Measurements from ENCODE around the gene SCGB1D1.
A peak's percentile ranks its signal among the peaks of the same experiment; 100 is the strongest.

SCGB1D1 gene

DNA sequence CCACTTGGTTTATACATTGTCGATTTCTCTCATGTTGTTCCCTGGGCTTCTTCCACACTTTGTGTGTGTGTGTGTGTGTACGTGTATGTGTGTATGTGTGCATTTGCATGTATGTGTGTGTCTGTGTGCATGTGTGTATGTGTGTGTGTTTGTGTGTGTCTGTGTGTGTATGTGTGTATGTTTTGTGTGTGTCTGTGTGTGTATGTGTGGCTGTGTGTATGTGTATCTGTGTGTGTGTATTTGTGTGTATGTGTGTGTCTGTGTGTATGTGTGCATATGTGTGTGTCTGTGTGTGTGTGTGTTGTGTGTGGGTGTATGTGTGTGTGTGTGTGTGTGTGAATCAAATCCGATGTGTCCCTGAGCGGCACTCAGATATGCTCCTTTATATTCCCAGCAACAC, 47.5 kb downstream of the SCGB1D1 start:
- DNase-seq = no peak

DNA sequence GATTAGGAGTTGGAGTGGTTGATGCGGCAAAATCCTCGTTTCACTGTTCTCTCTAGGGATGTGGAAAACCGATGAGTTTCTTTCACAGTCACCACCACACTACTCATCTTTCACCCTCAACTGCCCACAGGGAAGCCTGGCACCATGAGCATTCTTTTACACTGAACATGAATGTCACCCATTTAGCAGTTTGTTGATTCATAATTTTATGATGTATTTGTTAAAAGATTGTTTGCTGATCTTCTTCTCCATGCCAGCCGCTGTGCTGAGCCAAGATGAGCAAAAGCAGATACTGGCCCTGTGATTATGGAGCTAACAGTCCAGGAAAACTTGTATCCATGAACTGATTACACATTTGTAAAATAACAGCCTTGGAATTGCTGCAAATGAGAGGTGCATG, 48.1 kb downstream of the SCGB1D1 start:
- DNase-seq = no peak

DNA sequence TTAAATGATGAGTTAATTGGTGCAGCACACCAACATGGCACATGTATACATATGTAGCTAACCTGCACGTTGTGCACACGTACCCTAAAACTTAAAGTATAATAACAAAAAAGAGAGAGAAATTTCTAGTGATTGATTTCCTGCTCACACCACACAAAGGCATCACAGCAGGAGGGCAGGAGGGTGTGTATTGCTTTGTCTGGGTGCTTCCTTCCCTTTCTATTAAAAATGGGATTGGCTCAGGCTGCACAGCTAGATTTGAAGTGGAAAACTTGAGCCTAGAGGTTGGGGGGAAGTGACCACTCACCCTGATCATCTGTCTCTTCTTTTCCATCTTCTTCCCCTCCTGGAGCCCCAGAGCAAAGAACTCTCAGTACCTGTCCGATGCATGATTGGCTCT, 51.1 kb downstream of the SCGB1D1 start:
- DNase-seq = no peak

DNA sequence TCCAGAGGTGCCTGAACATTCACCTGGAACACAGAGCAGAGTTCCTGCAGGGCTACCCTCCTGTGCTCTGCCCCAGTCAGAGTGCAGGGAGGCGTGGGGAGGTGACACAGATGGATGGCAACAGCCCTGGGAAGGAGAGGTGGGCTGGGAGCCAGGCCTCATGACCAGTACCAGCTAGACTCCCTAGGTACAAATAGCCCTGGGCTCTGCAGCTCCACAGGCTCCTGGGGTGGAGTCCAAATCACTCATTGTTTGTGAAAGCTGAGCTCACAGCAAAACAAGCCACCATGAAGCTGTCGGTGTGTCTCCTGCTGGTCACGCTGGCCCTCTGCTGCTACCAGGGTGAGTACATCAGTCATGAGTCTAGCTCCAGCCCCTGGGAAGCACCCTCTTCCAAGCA, 52.0 kb downstream of the SCGB1D1 start, which contains the start of gene SCGB1D2:
TSS of gene SCGB1D2 (plus strand) at position 219 of the 400 bp plus-strand sequence. CDS start at position 288, 69 bp downstream.
- peak; percentile 34 for DNase-seq
